Stimulated activated CD8-positive, alpha-beta memory T cell treated with anti-CD3 and anti-CD28 coated beads, Interleukin-2, amount 100 ng/mL, for 1 hour (primary cell): Measurements from ENCODE around the gene RABGAP1L.
"Not testable (repeated sequence)": the region's sequence is repeated elsewhere in the genome, so short reads cannot be mapped to it uniquely, and the experiment has no call there.

Source experiments
- DNase-seq, 2 donors: peaks; one replicate each; pipeline ENCODE4 v3.0.0-alpha.2; 2020; ENCODE audit warnings: low read depth in 2 of 2

RABGAP1L gene

DNA sequence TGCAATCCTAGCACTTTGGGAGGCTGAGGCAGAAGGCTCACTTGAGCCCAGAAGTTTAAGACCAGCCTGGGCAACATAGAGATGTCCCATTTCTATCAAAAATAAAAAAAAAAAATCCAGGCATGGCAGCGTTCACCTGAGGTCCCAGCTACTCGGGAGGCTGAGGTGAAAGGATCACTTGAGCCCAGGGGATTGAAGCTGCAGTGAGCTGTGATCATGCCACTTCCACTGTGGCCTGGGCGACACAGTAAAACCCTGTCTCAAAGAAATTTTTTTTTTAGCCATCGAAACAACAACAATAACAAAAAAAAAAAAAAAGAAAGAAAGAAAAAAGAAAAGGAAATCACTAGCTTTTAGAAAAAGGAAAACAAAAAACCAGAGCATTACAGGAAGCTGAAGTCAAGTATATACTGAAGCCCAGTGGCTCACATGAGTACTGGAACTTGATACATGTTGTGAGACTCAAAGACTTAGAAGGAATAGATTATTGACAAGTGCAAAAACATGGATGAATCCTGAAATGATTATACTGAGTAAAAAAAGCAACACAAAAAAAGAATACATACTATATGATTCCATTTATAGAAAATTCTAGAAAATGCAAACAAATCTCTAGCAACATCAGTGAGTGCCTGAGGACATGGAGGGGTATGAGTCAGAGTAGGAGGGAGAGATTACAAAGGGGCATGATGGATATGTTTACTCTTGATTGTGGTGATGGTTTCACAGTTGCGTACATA is 6.1 kb upstream of the RABGAP1L start:
- no peak for DNase-seq

DNA sequence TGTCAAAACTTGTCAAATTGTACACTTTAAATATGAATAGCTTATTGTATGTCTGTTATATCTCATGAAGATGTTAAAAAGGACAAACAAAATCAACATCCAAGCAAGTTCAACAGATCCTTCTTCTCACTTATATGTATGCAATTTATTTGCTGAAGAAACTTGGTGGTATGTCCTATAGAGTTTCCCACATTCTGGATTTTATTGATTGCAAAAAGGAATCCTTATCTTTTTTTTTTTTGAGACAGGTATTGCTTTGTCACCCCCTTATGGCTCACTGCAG is 5.6 kb upstream of the RABGAP1L start:
- DNase-seq: no peak

DNA sequence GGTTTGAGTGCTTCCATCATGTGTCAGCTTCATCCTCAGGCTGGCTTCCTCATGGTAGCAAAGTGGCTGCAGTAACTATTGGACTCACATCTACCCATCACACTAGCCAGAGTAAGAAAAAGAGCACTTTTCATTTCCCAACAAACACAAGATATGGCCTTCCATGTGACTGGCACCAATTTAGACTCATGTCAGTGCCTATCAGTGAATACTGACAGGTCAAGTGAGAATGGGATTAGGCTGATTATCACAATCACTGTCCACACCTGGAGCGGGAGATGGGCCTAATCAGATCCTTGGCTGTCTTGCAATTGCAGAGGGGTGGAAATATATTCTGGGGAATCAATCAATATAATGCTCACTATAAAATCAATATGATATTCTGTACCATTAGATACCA is 2.9 kb upstream of the RABGAP1L start:
- DNase-seq: no peak

DNA sequence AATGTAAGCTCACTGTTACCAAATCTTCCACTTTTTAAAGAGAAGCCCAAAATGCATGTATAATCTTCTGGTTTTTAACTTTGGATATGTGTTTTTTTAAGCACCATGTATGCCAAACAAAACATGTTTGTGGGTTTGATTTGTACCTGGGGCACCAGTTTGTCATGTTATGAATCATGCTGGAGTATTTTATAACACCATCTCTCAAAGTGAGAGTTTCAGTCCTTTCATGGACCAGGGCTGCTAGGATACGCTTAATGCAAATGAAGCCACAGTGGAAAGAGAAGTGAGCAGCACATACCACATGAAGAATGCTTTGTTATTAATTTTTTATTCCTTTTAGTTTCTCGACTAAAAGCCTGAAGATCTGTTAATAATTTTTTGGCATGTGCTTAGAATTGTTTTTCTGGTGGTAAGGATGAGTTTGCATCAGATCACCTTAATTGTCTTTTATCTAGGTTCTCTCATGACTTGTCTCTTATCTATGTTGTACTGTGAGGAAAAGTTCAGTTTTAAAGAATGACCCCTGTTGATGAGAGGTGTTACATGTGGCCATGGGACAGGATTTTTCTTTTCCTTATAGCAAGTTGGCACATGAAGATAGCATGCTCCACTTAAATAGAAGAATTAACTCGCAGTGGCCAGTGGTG is 2.0 kb upstream of the RABGAP1L start:
- DNase-seq: no peak

DNA sequence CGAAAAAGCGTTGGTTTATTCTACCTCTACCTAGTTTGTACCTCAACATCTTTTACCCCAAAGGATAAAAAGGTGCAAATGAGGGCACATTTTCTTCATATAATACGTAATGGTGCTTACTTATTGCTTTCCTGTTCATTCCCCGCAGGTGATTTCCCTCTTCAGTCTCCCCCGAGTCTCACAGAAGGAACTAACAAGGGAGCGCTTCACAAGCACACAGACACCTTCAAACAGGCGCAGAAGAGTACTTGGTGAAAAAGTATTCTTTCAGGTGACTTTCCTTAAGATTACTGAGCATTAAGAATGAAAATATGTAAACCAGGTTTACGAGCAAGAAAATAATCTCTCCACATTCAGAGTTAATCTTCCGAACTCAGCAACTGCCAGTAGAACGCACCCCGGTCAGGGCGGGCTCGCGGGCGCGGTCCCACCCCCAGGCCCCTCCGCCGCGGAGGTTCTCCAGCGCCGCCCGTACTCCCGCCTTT is 511 bp upstream of the RABGAP1L start:
- DNase-seq: no peak

DNA sequence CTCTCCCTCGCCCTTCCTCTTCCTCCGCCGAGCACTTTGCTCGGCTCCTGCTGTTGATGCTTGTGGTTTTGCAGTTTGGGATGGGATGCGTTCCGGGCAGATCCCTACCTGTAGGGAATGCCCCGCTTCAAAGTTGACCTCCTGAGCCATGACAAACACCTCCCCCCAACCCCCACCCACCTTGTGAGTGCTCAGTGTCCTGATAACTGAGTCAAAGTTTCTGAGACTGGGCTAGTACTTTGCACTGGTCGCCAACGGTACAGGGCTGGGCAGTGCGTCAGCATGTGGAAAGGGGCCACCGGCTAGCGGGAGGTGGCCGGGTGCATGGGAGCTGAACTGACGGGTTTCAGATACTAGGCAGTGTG is 771 bp downstream of the RABGAP1L start:
- no peak for DNase-seq

DNA sequence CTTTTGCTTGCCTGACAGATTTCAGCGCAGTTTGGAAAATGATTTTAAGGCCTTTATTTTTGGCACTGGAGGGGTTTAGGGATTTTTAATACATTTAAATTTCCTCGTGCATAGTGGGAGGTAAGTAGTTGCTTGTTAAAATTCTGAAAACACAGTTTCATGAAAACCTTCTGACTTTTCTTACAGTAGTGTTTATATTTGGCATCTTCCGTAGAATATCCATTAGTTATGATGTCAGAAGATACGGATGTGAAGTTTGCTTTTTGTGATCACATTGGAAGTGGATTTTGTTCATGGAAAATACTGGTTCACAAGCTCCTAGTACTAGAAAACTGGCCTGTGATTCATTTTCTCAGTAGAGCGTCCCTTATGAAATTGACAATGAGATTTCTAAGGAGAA is 1.3 kb downstream of the RABGAP1L start:
- no peak for DNase-seq

DNA sequence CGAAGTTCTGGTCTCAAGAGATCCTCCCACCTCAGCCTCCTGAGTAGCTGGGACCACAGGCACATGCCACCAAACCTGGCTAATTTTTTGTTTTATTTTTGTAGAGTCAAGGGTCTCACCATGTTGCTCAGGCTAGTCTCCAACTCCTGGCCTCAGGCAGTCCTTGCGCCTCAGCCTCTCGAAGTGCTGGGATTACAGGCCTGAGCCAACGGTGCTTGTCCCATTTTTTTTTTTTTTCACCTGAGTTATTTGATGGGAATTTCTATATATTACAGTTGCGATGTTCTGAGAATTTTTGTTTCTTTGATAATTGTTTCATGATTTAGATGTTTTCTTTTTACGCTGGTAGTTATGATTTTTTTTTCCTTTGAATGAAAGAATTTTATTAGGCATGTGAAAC is 2.5 kb downstream of the RABGAP1L start:
- DNase-seq: no peak

DNA sequence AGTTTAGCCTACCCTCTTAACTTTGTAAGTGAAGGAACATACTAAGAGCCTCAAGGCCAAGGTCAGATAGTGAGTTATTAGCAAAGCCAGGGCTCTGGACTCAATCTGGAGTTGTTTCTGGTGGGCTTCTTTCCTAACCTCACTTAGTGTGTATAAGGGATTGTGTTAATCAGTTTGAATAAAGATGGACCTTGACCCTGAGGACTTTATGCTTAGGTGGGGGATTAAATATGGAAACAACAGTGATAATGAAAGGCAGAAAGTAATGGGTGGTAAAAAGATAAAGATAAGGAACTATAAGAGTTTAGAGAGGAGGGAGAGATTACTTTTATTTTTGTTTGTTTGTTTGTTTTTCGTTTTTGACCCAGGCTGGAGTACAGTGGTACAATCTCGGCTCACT is 5.5 kb downstream of the RABGAP1L start:
- DNase-seq: no peak

DNA sequence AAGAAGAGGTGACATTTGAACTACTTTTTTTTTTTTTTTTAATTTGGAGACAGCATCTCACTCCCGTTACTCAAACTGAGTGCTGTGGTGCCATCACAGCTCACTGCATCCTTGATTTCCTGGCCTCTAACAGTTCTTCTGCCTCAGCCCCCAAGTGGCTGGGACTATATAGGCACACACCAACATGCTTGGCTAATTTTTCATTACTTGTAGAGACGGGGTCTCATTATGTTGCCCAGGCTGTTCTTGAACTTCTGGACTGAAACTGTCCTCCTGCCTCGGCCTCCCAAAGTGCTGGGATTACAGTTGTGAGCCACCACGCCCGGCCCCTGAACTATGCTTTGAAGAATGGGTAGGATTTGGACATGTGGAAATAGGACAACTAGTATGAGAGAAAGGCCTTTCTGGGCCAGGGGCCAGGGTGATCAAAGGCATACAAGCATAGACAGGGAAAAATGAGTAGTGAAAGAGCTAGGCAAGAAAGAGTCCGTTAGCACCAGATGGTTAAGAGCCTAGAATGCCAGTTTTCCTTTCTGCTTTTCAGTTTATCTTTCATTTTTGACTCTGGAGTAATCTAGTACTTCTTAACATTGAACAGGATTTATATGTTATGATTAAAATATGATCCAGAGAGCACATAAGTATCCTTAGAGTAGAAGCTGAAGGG is 6.3 kb downstream of the RABGAP1L start:
- no peak for DNase-seq

DNA sequence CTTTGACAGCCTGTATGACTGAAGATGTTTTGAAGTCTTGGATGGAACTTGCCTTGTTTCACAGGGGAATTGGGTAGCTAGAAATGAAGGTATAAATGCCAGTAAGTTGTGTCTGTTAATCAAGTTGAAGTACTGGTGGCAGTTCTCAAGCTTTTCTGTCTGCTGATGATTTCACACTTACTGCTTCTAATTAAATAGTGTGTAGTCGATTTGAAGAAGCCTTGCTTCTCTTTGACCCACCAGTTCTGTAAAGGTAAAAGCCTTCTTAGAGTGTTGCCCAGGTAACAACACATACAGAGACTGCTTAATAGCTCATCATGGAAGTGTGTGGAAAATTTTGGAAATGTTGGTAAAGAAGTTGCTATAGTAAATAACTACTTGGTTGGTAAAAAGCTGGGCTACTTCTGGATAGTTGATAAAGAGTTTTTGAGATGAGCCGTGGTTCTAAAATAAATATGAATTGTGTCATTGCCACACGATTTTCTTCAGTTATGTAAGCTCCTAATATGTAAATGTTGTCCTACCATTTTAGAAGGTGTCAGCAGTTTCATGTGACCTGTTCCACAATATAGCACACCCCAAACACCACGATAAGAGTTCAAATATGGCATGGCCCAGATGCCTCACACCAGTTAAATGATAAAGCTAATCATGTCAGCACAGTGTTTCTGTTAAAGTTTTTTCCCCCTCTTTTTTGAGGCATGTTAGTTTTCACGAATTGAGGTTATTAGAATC is 7.4 kb downstream of the RABGAP1L start:
- DNase-seq: no peak

DNA sequence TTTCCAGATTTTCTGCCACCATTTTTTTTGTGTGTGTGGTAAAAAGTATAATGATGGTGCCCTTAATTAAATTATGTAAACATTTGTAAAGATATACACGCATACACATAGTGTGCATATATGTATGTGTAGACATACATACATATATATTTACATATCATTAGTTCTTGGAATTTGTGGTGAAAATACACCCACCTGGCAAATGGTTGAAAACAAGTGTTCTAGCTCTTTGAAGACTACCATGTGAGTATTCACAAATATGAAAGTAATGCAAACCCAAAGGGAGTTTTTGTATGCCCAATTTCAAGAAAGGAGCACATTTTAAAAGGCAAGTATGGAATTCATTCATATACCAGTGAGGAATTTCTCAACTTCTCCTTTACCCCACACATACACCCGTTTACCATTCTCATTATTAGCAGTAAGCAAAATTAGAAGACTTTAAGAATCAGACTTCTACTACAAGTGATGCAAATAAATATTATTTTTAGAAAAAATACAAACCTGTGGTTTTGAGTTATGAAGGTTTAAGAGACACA is 8.0 kb downstream of the RABGAP1L start:
- no peak for DNase-seq

DNA sequence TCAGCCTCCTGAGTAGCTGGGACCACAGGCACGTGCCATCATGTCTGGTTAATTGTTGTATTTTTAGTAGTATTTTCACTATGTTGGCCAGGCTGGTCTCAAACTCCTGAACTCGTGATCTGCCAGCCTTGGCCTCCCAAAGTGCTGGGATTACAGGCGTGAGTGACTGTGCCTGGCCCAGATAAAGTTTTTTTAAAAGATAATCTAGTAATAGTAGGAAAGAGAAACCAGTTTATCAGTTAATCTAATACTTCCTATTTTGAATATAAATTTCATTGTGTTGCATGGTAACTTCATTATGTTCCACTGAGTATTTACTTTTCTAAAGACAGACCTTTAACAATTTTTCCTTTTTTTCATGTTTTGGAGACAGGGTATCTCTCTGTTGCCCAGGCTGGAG is 10.0 kb downstream of the RABGAP1L start:
- no peak for DNase-seq

DNA sequence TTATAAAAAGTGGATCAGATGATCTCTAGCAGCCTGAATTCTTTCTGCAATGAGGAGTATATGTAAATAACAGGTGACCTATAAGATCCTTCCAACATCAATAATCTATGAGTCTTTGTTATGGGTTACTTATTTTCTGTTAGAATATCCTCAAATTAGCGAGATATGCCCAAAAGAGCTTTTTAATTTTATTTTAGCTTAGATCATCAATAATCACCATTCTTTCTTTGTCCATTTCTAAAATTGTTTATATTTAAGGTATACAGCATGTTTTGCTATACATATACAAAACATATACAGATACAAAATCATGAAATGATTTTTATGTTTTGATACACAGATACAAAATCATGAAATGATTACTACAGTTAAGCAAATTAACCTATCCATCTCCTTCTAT is 11.8 kb downstream of the RABGAP1L start:
- DNase-seq: no peak

DNA sequence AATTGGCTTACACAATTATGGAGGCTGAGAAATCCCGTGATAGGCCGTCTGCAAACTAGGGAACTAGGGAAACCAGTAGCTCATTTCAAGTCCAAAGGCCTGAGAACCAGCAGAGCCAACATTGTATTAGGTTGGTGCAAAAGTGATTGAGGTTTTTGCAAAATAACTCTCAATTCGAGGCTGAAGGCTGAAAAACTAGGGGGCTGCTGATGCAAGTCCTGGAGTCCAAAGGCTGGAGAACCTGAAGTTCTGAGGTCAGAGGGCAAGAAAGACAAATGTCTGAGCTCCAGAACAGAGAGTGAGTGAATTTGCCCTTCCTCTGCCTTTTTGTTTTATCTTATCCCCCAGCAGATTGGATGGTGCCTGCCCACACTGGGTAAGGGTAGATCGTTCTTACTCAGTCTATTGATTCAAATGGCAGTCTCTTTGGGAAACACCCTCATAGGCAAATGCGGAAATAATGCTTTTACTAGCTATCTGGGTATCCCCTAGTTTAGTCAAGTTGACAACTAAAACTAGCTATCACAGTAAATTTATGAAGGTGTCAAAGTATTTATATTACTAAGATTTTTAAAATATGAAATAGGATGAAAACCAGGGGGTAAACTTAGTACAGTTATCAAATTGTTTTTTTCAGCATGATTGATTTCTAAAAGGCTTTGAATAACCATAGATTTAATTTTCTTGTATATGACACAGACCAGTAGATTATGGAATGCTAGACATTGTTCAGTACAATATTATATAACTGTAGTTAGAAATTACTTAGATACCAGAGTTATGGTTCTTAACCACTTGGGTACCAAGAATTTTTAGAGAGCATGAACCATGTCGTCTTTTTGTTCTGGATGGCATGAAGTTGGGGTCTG is 15.4 kb downstream of the RABGAP1L start:
- no peak for DNase-seq

DNA sequence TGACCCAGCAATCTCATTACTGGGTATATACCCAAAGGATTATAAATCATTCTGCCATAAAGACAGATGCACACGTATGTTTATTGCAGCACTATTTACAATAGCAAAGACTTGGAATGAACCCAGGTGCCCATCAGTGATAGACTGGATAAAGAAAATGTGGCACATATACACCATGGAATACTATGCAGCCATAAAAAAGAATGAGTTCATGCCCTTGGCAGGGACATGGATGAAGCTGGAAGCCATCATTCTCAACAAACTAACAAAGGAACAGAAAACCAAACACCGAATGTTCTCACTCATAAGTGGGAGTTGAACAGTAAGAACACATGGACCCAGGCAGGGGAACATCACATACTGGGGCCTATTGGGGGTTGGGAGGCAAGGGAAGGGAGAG is 19.1 kb downstream of the RABGAP1L start:
- not testable (repeated sequence) for DNase-seq

DNA sequence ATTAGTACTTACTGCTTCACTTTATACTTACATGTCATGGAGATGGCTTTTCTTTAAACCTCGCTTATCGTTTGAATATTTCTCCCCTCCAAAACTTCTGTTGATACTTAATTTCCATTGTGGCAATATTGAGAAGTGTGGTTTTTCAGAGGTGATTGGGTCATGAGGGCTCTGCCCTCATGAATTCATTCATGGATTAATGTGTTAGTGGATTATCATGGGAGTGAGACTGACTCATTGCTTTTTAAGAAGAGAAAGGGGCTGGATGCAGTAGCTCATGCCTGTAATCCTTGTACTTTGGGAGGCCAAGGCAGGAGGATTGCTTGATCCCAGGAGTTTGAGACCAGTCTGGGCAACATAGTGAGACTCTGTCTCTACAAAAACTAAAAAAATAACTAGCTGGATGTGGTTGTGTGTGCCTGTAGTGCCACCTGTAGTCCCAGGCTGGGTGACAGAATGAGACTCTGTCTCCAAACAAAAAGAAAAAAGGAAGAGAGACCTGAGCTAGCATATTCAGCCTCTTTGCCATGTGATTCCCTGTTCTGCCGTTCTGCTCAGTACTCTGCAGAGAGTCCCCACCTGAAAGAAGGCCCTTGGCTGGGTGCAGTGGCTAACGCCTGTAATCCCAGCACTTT is 30.2 kb downstream of the RABGAP1L start:
- no peak for DNase-seq

DNA sequence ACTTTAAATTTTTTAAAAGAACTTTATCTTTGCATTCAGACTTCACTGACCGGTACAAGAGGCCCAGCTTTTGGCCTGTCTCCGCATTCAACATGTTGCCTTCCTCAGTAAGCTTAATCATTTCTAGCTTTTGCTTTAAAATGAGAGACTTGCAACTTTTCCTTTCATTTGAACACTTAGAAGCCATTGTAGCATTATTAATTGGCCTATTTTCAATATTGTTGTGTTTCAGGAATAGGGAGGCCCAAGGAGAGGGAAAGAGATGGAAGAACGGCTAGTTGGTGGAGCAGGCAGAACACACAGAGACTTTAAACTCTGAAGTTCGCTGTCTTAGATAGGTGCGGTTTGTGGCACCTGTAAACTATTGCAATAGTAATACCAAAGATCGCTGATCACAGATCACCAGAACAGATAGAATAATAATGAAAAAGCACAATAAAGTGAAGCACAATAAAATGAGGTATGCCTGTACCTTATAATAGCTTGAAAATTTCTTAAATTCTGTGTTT is 31.4 kb downstream of the RABGAP1L start:
- no peak for DNase-seq

DNA sequence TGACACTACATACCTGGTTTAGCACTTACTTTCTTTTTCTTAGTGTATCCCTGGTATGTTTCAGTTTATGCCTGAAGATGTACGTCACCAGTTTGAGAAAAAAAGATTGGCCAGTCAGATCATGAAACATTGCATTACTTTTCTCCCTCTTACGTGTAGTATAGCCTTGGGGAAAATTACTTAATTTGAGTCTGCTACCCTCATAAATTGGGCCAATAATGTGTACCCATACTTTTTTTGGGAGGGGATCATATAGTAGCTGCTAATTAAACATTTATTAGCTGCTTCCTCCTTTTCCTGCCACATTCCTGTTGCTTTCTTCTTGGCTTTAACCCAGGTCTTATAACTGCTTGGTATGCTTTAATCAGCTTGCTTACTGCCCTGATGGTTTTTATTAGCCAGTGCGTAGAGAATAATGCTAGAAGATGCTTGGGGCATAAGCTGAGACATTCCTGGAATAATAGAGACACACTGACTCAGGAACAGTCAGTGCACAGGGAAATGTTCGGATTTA is 32.1 kb downstream of the RABGAP1L start:
- no peak for DNase-seq

DNA sequence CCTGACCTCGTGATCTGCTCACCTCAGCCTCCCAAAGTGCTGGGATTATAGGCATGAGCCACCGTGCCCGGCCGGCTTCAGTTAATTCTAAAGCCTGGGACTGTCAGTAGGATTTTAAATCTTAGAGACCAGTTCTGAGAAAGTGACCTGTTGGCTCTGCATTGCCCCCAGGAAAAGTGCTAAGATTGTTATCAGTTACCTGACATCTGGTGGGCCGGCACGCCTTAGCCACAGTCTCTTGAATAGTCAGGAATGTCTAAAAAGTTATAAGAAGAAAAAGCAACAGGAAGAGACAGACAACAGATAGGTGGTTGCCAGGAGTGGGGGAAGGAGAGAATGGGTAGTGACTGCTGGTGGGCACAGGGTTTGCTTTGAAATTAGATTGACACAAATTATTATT is 35.1 kb downstream of the RABGAP1L start:
- DNase-seq: no peak
